GM21786 (cell line): ENCODE data around the gene FRYL.
"Not testable (repeated sequence)": the region's sequence is repeated elsewhere in the genome, so short reads cannot be mapped to it uniquely, and the experiment has no call there.

Source experiments
- ATAC-seq: cut with Tn5 transposase; IDR thresholded peaks from one replicate; pipeline ENCODE4 v1.9.1; 2021; ENCODE audit not compliant: unreplicated experiment

Gene FRYL

DNA sequence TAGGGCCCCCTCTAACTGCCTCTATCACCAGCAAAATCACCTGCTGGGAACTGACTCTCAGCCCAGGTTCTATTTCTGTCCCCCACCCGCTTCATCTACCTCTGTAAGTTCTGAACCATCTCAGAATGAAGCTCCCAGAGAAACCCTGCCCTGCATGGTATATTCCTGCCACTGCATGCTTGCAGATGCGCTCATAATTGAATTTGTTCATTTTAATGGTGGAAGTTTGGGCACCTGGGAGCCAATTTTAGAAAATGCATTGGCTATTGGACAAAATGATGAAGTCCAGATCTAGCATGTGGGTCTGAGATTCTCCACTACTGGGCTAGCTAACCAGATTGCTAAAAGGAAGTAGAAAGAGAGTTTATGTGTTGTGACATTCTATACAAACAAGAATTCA lies 325.5 kb downstream of the FRYL start:
- ATAC-seq, result no peak

DNA sequence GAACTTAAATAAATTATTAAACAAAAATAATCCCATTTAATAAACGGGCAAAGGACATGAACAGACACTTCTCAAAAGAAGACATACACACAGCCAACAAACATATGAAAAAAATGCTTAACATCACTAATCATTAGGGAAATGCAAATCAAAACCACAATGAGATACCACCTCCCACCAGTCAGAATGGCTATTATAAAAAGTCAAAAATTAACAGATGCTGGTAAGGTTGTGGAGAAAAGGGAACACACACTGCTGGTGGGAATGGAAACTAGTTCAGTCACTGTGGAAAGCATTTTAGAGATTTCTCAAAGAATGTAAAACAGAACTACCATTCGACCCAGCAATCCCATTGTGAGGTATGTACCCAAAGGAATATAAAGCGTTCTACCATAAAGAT lies 328.4 kb downstream of the FRYL start:
- ATAC-seq, result not testable (repeated sequence)

DNA sequence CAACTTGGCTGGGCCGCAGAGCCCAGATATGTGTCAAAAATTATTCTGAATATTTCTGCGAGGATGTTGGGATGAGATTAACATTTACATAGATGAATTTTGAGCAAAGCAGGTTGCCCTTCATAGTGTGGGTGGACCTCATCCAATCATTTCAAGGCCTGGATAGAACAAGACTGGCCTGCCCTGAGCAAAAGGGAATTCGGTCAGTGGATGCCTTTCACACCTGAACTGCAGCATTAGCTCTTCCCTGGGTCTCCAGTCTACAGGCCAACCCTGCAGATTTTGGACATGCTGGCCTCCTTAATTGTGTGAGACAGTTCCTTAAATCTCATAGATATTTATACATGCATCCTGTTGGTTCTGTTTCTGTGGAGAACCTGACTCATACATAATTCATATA lies 329.3 kb downstream of the FRYL start:
- ATAC-seq, result no peak

DNA sequence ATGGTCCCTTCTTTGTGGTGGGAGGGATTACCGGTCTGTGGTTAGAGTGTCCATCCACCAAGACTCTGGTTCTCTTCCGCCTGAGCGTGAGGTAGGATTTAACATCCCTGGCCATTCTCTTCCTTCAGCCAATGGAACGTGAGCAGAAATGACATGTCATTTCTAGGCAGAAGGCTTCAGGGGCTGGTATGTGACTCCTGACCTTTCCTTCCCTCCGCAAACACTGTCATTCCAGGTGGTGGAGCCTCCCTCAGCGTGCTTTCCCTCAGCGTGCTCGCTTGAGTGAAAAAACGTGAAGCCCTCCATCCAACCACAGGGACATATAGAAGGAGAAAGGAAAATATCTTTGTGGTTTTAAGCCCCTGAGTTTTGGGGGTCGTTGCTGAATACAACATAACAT lies 330.9 kb downstream of the FRYL start:
- ATAC-seq, result no peak
